Measurements from ENCODE around the gene P2RY12. TPM values are rescaled to one million over a fixed set of nuclear protein-coding genes. Genes with fewer than 3 reads are reported as not detected.

P2RY12 gene
- total and polyA plus RNA-seq, 2 of the 8 experiments (the other 6 are each of a cell fraction or from before 2014, with no cell fraction given) = not detected

GRCh38 chr3:151366993-151367392 lies 17.6 kb downstream of the P2RY12 start:
- no peak for TF ChIP-seq SIRT6 (IDR thresholded peaks at IDR 0.05; ENCODE audit: low read length)
- TF ChIP-seq TAF1 (IDR thresholded peaks at IDR 0.05; ENCODE audit: low read depth, low read length) = no peak
- H3K9ac ChIP-seq (replicated peaks in 1 of 4; ENCODE audit: extremely low read depth in 1 of 4, low read depth in 3 of 4, low read length in 3 of 4) = no peak overlapping the region
- H4K91ac ChIP-seq (replicated peaks; ENCODE audit: insufficient read length, low read length) = no peak overlapping the region
- H4K5ac ChIP-seq (ENCODE audit: insufficient read length, low read depth, low read length) = no peak overlapping the region
- no peak overlapping the region for H3K4ac ChIP-seq (replicated peaks; ENCODE audit: insufficient read length, low read depth, low read length)
- no peak overlapping the region for H2AK5ac ChIP-seq (ENCODE audit: low read depth, low read length)
- H3K79me1 ChIP-seq (ENCODE audit: low read depth, low read length) = no peaks in the 10 kb centered on the region
- no peaks in the 10 kb centered on the region for H3K79me2 ChIP-seq (ENCODE audit: control insufficient read depth in 1 of 2, insufficient read depth in 2 of 2, low read length in 2 of 2)
- H2AFZ ChIP-seq (ENCODE audit: low read length) = no peak overlapping the region
- H3K56ac ChIP-seq (replicated peaks; ENCODE audit: insufficient read length, low read depth, low read length) = no peak overlapping the region
- DNase-seq (ENCODE audit: low read depth in 1 of 2, low spot score in 2 of 2) = no peak
- no peak overlapping the region for H3K23ac ChIP-seq (ENCODE audit: insufficient read length)
- no peak overlapping the region for H2BK12ac ChIP-seq (ENCODE audit: low read depth, low read length)
- H3K4me1 ChIP-seq (replicated peaks in 1 of 4; ENCODE audit: control insufficient read depth in 3 of 4, insufficient read depth in 4 of 4, low read length in 3 of 4) = 0 out of 7 replicates have a peak, but pooled peaks cover 0 to 2% (median under 1%) of the 10 kb centered on the region in 4 experiments
- 65% methylated on average over 3 of the region's 3 CpGs; no CpG with 5 or more reads in 1 of the 2 experiments for WGBS, 2 experiments (ENCODE audit: extremely low coverage in 1 of 2, insufficient coverage in 1 of 2, insufficient read length in 1 of 2, insufficient replicate concordance in 2 of 2, low coverage in 1 of 2, low lambda C conversion rate in 2 of 2, missing lambda C conversion rate in 1 of 2)
- H3K23me2 ChIP-seq (ENCODE audit: low read depth, low read length) = no peaks in the 10 kb centered on the region
- no peak overlapping the region for H2BK120ac ChIP-seq (replicated peaks; ENCODE audit: low read depth, low read length)
- ChIA-PET CTCF (ENCODE audit: partially characterized antibody) (interaction anchor here (1.4 to 1.6 kb wide), 3 partner anchors 12 to 46 kb away, joined by 3 to 4 read pairs (median 3); no protein-coding TSS in a partner anchor), POLR2A (ENCODE audit: partially characterized antibody) (no interaction called here)
- H3K27me3 ChIP-seq (replicated peaks in 1 of 4; ENCODE audit: control insufficient read depth in 3 of 4, extremely low read depth in 1 of 4, insufficient read depth in 3 of 4, low read length in 3 of 4) = no peaks in the 10 kb centered on the region
- H3K18ac ChIP-seq (ENCODE audit: extremely low read depth, low read length) = no peak overlapping the region
- H3K4me3 ChIP-seq (ENCODE audit: extremely low read depth in 1 of 4, insufficient read depth in 2 of 4, low read depth in 3 of 4, low read length in 4 of 4) = no peak overlapping the region
- no peak overlapping the region for H4K8ac ChIP-seq (ENCODE audit: extremely low read depth, insufficient read depth, low read length)
- H3K9me3 ChIP-seq (ENCODE audit: insufficient read depth in 2 of 2, low read depth in 1 of 2, low read length in 1 of 2) = no peaks in the 10 kb centered on the region
- H3K14ac ChIP-seq (ENCODE audit: insufficient read length) = no peak overlapping the region
- H2BK5ac ChIP-seq (ENCODE audit: low read depth, low read length) = no peak overlapping the region
- H3K27ac ChIP-seq (ENCODE audit: low read depth, low read length) = no peak overlapping the region
- H3K4me2 ChIP-seq (ENCODE audit: insufficient read depth in 1 of 2, low read depth in 2 of 2, low read length in 2 of 2) = no peak overlapping the region
- peaks cover 0 to 5% (median 0%) of the 10 kb centered on the region in 4 experiments; a peak in 2 of 8 replicates for H3K36me3 ChIP-seq (ENCODE audit: control insufficient read depth in 2 of 4, insufficient read depth in 4 of 4, low read length in 3 of 4)
- H4K20me1 ChIP-seq (replicated peaks in 1 of 2; ENCODE audit: control insufficient read depth in 1 of 2, insufficient read depth in 2 of 2, low read length in 2 of 2) = no peaks in the 10 kb centered on the region
- FAIRE-seq = no peak
- H2BK20ac ChIP-seq (ENCODE audit: low read length) = no peak overlapping the region
- no peak overlapping the region for H2BK15ac ChIP-seq (ENCODE audit: low read length)

Data from H1 (cell line).